Mesenchymal stem cell (in vitro differentiated cells and primary cell): ENCODE data around the gene DPH1.

Experiments
- DNase-seq: peaks from one replicate; pipeline ENCODE4 v3.0.0-alpha.2; 2013
- H2AFZ ChIP-seq: one replicate; pipeline ENCODE4 v1.6.1; 2013; ENCODE audit warnings: low read depth, mild to moderate bottlenecking, control low read depth, inconsistent platforms, low read length, moderate library complexity
- H2AK5ac ChIP-seq: 2 replicates; pipeline ENCODE4 v1.6.1; 2013; ENCODE audit warnings: low read length, moderate library complexity, mild to moderate bottlenecking, inconsistent platforms; ENCODE audit not compliant: severe bottlenecking
- H2BK120ac ChIP-seq: one replicate; pipeline ENCODE4 v1.6.1; 2013; ENCODE audit warnings: low read depth, mild to moderate bottlenecking, inconsistent platforms, low read length, moderate library complexity
- H2BK12ac ChIP-seq, 2 experiments: one replicate each; pipeline ENCODE4 v1.6.1; 2013; ENCODE audit warnings: inconsistent platforms in 2 of 2, low read length in 2 of 2, mild to moderate bottlenecking in 2 of 2, moderate library complexity in 2 of 2, control low read depth in 1 of 2
- H2BK15ac ChIP-seq: one replicate; pipeline ENCODE4 v1.6.1; 2013; ENCODE audit warnings: mild to moderate bottlenecking, low read depth, inconsistent platforms; ENCODE audit not compliant: poor library complexity, severe bottlenecking
- H2BK5ac ChIP-seq: 2 replicates; pipeline ENCODE4 v1.6.1; 2013; ENCODE audit warnings: low read depth, mild to moderate bottlenecking, low read length, control low read depth, inconsistent platforms; ENCODE audit not compliant: poor library complexity, severe bottlenecking
- H3K14ac ChIP-seq, 2 experiments: one replicate each; pipeline ENCODE4 v1.6.1; 2013; ENCODE audit warnings: inconsistent platforms in 2 of 2, low read length in 2 of 2, control low read depth in 1 of 2, mild to moderate bottlenecking in 1 of 2, moderate library complexity in 1 of 2
- H3K18ac ChIP-seq, 2 experiments: one replicate each; pipeline ENCODE4 v1.6.1; 2013; ENCODE audit warnings: inconsistent platforms in 2 of 2, low read length in 2 of 2, control low read depth in 1 of 2, low read depth in 1 of 2, mild to moderate bottlenecking in 1 of 2
- H3K23ac ChIP-seq, 2 experiments: one replicate each; pipeline ENCODE4 v1.6.1; 2013; ENCODE audit warnings: inconsistent platforms in 2 of 2, low read length in 2 of 2, mild to moderate bottlenecking in 2 of 2, moderate library complexity in 2 of 2, control low read depth in 1 of 2
- H3K27ac ChIP-seq: 2 replicates; pipeline ENCODE4 v1.5.1; 2013; ENCODE audit warnings: mild to moderate bottlenecking, moderate library complexity, low read length, control low read depth, inconsistent platforms; ENCODE audit not compliant: poor library complexity, severe bottlenecking
- H3K27me3 ChIP-seq, 2 experiments: 2 replicates each; pipeline versions ENCODE4 v1.6.1 to v1.7.0; 2013; ENCODE audit warnings: low read length in 2 of 2, mild to moderate bottlenecking in 2 of 2, moderate library complexity in 2 of 2, control low read depth in 1 of 2, inconsistent platforms in 1 of 2; ENCODE audit not compliant: control insufficient read depth in 1 of 2, insufficient read depth in 1 of 2
- H3K36me3 ChIP-seq, 2 experiments: 2 replicates each; pipeline versions ENCODE4 v1.6.1 to v1.7.0; 2013; ENCODE audit warnings: low read length in 2 of 2, control low read depth in 1 of 2, inconsistent platforms in 1 of 2, low read depth in 1 of 2, mild to moderate bottlenecking in 1 of 2; ENCODE audit not compliant: insufficient read depth in 2 of 2, control insufficient read depth in 1 of 2
- H3K4ac ChIP-seq, 2 experiments: one replicate each; pipeline ENCODE4 v1.6.1; 2013; ENCODE audit warnings: inconsistent platforms in 2 of 2, low read length in 2 of 2, mild to moderate bottlenecking in 2 of 2, moderate library complexity in 2 of 2, control low read depth in 1 of 2, low read depth in 1 of 2
- H3K4me1 ChIP-seq: 2 replicates; pipeline ENCODE4 v1.6.1; 2013; ENCODE audit warnings: low read depth, low read length, control low read depth; ENCODE audit not compliant: control insufficient read depth, insufficient read depth
- H3K4me2 ChIP-seq: 2 replicates; pipeline ENCODE4 v1.6.1; 2013; ENCODE audit warnings: low read length, mild to moderate bottlenecking, inconsistent platforms; ENCODE audit not compliant: poor library complexity, severe bottlenecking
- H3K4me3 ChIP-seq, 2 experiments: 2 replicates each; pipeline versions ENCODE4 v1.5.1 to v1.7.0; 2013; ENCODE audit warnings: low read length in 2 of 2, mild to moderate bottlenecking in 2 of 2, control low read depth in 1 of 2, low read depth in 1 of 2; ENCODE audit not compliant: insufficient read depth in 1 of 2
- H3K79me1 ChIP-seq: replicated peaks from 2 replicates; pipeline ENCODE4 v1.6.1; 2013; ENCODE audit warnings: mild to moderate bottlenecking, control low read depth, low read length, inconsistent platforms; ENCODE audit not compliant: poor library complexity, severe bottlenecking
- H3K9ac ChIP-seq: 2 replicates; pipeline ENCODE4 v1.7.0; 2013; ENCODE audit warnings: mild to moderate bottlenecking, low read length, moderate library complexity
- H3K9me3 ChIP-seq: 2 replicates; pipeline ENCODE4 v1.7.0; 2013; ENCODE audit warnings: mild to moderate bottlenecking, low read length; ENCODE audit not compliant: control insufficient read depth
- H4K8ac ChIP-seq: one replicate; pipeline ENCODE4 v1.6.1; 2013; ENCODE audit warnings: inconsistent platforms, mild to moderate bottlenecking, low read length, moderate library complexity
- H4K91ac ChIP-seq: one replicate; pipeline ENCODE4 v1.6.1; 2013; ENCODE audit warnings: mild to moderate bottlenecking, low read length, inconsistent platforms
- WGBS: methylation state at CpG from one replicate; pipeline ENCODE4 v1.1.7; 2013; ENCODE audit warnings: mixed read lengths; 5-methylcytosine and 5-hydroxymethylcytosine counted together

The DPH1 gene

DNA sequence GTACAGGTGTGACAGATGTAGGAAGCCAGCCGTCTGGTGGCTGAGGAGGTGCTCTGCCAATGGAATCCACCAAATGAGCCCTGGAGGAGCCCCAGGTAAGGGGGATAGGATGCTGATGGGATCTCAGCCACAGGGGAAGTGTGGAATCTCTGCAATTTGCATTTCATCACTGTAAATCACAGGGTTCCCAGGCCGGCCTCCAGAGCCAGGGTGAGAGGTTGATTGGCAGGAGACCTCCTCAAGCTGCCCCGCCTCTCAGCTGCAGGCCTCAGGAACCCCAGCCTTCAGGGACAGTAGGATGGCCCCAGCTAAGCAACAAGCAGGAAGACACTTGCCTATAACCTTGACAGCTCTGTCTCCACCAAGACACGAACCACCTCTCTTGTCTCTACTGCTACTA is 44.3 kb upstream of the DPH1 start:
- WGBS, result 64% methylated on average over 4 of the region's 4 CpGs
- Histone ChIP-seq H3K4me2 (no peak overlapping the region), H2BK12ac (no peak overlapping the region), H3K23ac (no peak overlapping the region), H2BK120ac (no peak overlapping the region), H3K14ac (no peak overlapping the region), H3K18ac (no peak overlapping the region), H3K4me3 (no peak overlapping the region), H3K27ac (no peak overlapping the region), H3K36me3 (no peaks in the 10 kb centered on the region), H3K4ac (no peak overlapping the region), H2BK5ac (no peak overlapping the region), H3K9me3 (no peaks in the 10 kb centered on the region), H3K9ac (no peak overlapping the region), H2AK5ac (no peak overlapping the region), H3K4me1 (peaks cover 32% of the 10 kb centered on the region), H3K79me1 (no peaks in the 10 kb centered on the region), H2BK15ac (no peak overlapping the region), H2AFZ (no peak overlapping the region), H4K8ac (no peak overlapping the region), H4K91ac (no peak overlapping the region), H3K27me3 (peaks cover 0 to 2% of the 10 kb centered on the region in 2 experiments)
- DNase-seq, result no peak

DNA sequence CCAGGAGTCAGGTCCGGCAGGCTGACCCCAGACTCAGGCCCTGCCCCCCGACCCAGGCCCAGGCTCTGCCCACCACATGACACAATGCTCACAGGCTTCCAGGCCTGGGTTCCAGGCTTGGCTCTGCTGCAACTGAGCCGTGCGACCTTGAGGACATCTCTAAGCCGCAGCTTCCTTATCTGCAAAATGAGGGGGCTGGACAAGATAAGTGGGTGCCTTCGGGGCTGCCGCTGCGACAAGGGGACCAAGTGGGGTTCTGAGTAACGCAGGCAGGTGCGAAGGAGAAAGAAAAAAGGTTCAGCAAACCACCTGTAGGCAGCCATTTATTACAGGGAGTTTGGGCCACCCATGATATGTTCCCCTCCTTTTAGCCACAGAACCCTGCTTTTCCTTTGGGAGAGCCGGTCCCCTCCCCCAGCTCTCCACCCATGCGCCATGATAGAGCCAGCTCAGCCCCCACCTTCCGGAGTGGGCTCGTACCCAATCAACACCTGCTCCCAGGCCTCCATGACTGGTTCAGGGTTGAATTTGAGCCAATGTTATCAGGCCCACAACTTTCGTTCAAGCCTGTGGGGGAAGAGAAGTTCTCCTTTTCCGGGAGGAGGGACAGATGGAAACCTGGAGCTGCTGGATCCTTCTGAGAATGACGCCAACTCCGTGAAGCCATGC is 43.0 kb upstream of the DPH1 start:
- Histone ChIP-seq H3K9me3 (no peaks in the 10 kb centered on the region), H3K14ac (no peak overlapping the region), H3K36me3 (no peaks in the 10 kb centered on the region), H3K4ac (no peak overlapping the region), H3K79me1 (no peaks in the 10 kb centered on the region), H3K4me3 (no peak overlapping the region), H2AK5ac (peak overlapping the region; percentile 47), H2AFZ (no peak overlapping the region), H3K4me1 (peaks cover 21% of the 10 kb centered on the region), H3K4me2 (no peak overlapping the region), H4K8ac (no peak overlapping the region), H2BK15ac (no peak overlapping the region), H3K27me3 (peaks cover 0 to 2% of the 10 kb centered on the region in 2 experiments), H4K91ac (no peak overlapping the region), H2BK12ac (no peak overlapping the region), H2BK5ac (no peak overlapping the region), H2BK120ac (no peak overlapping the region), H3K9ac (no peak overlapping the region), H3K18ac (no peak overlapping the region), H3K27ac (no peak overlapping the region), H3K23ac (no peak overlapping the region)
- DNase-seq, result no peak
- WGBS, result 87% methylated on average over 18 of the region's 18 CpGs

DNA sequence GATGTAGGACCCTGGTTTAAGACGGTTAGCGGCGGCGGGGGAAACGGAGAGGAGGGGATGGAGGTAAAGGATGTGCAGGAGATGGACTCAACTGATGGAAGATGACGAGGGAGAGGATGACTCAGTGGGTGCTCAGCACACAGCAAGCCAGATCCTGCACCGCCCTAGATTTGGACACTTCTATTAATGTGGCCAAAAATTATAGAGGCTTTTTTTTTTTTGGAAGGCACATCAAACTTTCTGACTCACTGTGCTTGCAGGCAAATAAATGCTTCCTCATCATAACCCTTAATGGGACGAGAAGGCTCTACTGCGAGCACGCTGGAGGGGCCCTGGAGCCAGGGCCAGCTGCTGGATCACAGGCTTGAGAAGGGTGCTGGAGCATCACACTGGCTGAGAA is 40.8 kb upstream of the DPH1 start:
- Histone ChIP-seq H3K18ac (no peak overlapping the region), H2BK120ac (no peak overlapping the region), H4K91ac (no peak overlapping the region), H2AFZ (no peak overlapping the region), H3K9ac (peak overlapping the region; percentile 21), H3K27me3 (peaks cover 1 to 3% of the 10 kb centered on the region in 2 experiments), H3K4me2 (no peak overlapping the region), H2AK5ac (no peak overlapping the region), H3K23ac (no peak overlapping the region), H3K4me1 (peaks cover 9% of the 10 kb centered on the region), H3K79me1 (no peaks in the 10 kb centered on the region), H3K27ac (no peak overlapping the region), H4K8ac (no peak overlapping the region), H2BK5ac (no peak overlapping the region), H3K4me3 (peak overlapping the region in 1 of 2 experiments; percentile 35), H3K36me3 (no peaks in the 10 kb centered on the region), H3K9me3 (no peaks in the 10 kb centered on the region), H2BK15ac (no peak overlapping the region), H3K14ac (no peak overlapping the region), H2BK12ac (no peak overlapping the region), H3K4ac (no peak overlapping the region)
- whole genome bisulfite sequencing, result 87% methylated on average over 8 of the region's 10 CpGs
- no peak for DNase-seq

DNA sequence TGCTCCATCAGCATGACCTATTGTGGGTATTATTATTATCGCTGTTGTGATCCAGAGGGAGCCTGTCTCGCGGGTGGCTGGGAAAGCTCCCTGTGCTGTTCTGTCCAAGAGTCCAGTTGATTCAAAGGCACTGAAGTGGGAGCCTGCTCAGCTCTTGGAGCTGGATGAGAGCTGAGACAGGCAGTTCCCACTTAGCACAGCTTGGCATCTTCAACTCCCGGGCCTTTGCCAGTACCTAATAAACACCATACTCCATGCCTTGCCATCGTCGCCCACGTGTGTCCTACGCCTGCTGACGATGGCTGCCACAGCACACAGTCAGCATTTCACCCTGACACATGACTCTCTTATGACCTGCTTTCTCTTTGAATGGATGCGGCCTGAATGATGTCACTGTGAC is 37.4 kb upstream of the DPH1 start:
- no peak overlapping the region for H3K9ac ChIP-seq
- H2BK12ac ChIP-seq, result no peak overlapping the region

More for the DNA sequence above, 37.4 kb upstream of the DPH1 start:
- H3K14ac ChIP-seq, result no peak overlapping the region
- no peak overlapping the region for H3K27ac ChIP-seq
- no peak overlapping the region for H4K8ac ChIP-seq
- H2BK5ac ChIP-seq, result no peak overlapping the region
- no peak for DNase-seq
- H3K18ac ChIP-seq, result no peak overlapping the region
- H3K27me3 ChIP-seq, result peaks cover 4 to 10% of the 10 kb centered on the region in 2 experiments
- no peaks in the 10 kb centered on the region for H3K79me1 ChIP-seq
- H3K4me3 ChIP-seq, result no peak overlapping the region
- H3K9me3 ChIP-seq, result no peaks in the 10 kb centered on the region
- no peak overlapping the region for H3K23ac ChIP-seq
- no peak overlapping the region for H2BK15ac ChIP-seq
- WGBS, result 83% methylated on average over 10 of the region's 10 CpGs
- no peak overlapping the region for H2BK120ac ChIP-seq
- no peak overlapping the region for H3K4me2 ChIP-seq
- H2AFZ ChIP-seq, result no peak overlapping the region
- H4K91ac ChIP-seq, result no peak overlapping the region
- H3K36me3 ChIP-seq, result no peaks in the 10 kb centered on the region
- H2AK5ac ChIP-seq, result peak overlapping the region; percentile 53
- H3K4me1 ChIP-seq, result peaks cover 19% of the 10 kb centered on the region
- no peak overlapping the region for H3K4ac ChIP-seq
